Breast epithelium (tissue), 3 donors: ENCODE data around the gene KLHL7.
"Not testable (repeated sequence)": the region's sequence is repeated elsewhere in the genome, so short reads cannot be mapped to it uniquely, and the experiment has no call there.

Source experiments
- POLR2A ChIP-seq: fragments of 450-650 bp; IDR thresholded peaks from one replicate; pipeline ENCODE4 v1.6.1; 2016; ENCODE audit warnings: antibody characterized with exemption, mild to moderate bottlenecking, moderate library complexity
- POLR2AphosphoS5 ChIP-seq, 3 donors: sonication (generic); formaldehyde crosslinking; IDR thresholded peaks; one replicate each; pipeline ENCODE4 v1.6.1; 2017; ENCODE audit warnings: antibody characterized with exemption in 3 of 3
- TF ChIP-seq, protein P1 (sequence below), 3 donors: fragments of 450-650 bp; IDR thresholded peaks; one replicate each; pipeline ENCODE4 v1.5.1; 2016 to 2017; ENCODE audit warnings: antibody characterized with exemption in 3 of 3, mild to moderate bottlenecking in 3 of 3, moderate library complexity in 3 of 3

DNA sequence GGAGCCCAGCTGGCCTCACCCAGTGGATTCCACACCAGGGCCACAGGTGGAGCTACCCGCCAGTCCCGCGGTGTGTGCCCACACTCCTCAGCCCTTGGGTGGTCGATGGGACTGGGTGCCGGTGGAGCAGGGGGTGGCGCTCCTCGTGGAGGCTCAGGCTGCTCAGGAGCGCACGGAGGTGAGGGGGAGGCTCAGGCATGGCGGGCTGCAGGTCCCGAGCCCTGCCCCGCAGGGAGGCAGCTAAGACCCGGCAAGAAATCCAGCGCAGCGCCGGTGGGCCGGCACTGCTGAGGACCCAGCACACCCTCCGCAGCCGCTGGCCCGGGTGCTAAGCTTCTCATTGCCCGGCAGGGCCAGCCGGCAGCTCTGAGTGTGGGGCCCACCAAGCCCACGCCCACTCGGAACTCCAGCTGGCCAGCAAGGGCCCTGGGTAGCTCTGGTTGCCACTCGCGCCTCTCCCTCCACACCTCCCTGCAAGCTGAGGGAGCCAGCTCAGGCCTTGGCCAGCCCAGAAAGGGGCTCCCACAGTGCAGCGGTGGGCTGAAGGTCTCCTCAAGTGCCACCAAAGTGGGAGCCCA is 88.2 kb downstream of the KLHL7 start:
- not testable (repeated sequence) for TF ChIP-seq POLR2A; POLR2AphosphoS5 (IDR thresholded peaks at IDR 0.05)
- TF ChIP-seq, protein P1, sequence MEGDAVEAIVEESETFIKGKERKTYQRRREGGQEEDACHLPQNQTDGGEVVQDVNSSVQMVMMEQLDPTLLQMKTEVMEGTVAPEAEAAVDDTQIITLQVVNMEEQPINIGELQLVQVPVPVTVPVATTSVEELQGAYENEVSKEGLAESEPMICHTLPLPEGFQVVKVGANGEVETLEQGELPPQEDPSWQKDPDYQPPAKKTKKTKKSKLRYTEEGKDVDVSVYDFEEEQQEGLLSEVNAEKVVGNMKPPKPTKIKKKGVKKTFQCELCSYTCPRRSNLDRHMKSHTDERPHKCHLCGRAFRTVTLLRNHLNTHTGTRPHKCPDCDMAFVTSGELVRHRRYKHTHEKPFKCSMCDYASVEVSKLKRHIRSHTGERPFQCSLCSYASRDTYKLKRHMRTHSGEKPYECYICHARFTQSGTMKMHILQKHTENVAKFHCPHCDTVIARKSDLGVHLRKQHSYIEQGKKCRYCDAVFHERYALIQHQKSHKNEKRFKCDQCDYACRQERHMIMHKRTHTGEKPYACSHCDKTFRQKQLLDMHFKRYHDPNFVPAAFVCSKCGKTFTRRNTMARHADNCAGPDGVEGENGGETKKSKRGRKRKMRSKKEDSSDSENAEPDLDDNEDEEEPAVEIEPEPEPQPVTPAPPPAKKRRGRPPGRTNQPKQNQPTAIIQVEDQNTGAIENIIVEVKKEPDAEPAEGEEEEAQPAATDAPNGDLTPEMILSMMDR (IDR thresholded peaks at IDR 0.05) = not testable (repeated sequence)
